ENCODE measurements around the gene PHF21A. TPM values are rescaled to one million over a fixed set of nuclear protein-coding genes. Genes with fewer than 3 reads are reported as not detected.

PHF21A gene
- total and polyA plus RNA-seq, 2 donors (not counting 3 experiments of a cell fraction or from before 2014, with no cell fraction given): 14.1 to 30.5 TPM

DNA sequence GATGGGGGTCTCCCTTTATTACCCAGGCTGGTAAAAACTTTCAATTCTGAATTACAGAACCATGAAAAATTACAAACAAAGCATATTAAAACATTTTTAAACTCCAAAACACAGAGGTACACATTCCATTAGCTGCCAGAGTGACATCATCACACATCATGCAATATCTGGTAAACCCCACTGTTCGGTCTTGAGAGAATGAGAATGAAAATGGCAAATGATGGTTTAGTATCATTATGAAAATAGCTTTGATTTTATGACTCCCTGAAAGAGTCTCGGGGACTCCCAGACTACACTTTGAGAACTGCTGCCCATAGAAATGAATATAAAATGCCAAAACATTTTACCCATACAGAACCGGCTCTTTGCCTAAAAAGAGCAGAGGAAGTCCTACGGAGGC, 180.0 kb downstream of the PHF21A start:
- no peak overlapping the region for H3K27ac ChIP-seq (ENCODE audit: insufficient read depth, low read depth, low read length)
- no TSS peak for BruUV-seq (replicated peaks)
- CTCF ChIA-PET: interaction anchor here (3.7 kb wide), 1 partner anchor 24 kb away, joined by 14 read pairs; no protein-coding TSS in a partner anchor
- dilution Hi-C loops (cut with MboI; ENCODE audit: extremely low pct_ligation_motif_present, low sequenced_read_pairs): no loop called here
- no peak for FAIRE-seq
- H3K9ac ChIP-seq (replicated peaks; ENCODE audit: extremely low read depth, insufficient read depth, low read length): no peak overlapping the region
- no peak overlapping the region for H3K4me3 ChIP-seq (replicated peaks in 1 of 3; ENCODE audit: insufficient read depth in 1 of 3, low read depth in 1 of 3, low read length in 3 of 3)
- H3K9me3 ChIP-seq (replicated peaks; ENCODE audit: control insufficient read depth, insufficient read depth, low read length): no peaks in the 10 kb centered on the region
- POLR2A ChIA-PET: no interaction called here
- H3K27me3 ChIP-seq (ENCODE audit: control insufficient read depth in 2 of 2, insufficient read depth in 2 of 2, low read length in 2 of 2): no peaks in the 10 kb centered on the region
- H4K20me1 ChIP-seq (replicated peaks; ENCODE audit: control insufficient read depth, extremely low read depth, insufficient read depth, low read length): no peaks in the 10 kb centered on the region
- H3K4me1 ChIP-seq (ENCODE audit: control insufficient read depth, extremely low read depth, insufficient read depth, low read length): no peaks in the 10 kb centered on the region
- H3K9me1 ChIP-seq (replicated peaks; ENCODE audit: control insufficient read depth, extremely low read depth, insufficient read depth, low read length): no peaks in the 10 kb centered on the region
- no peaks in the 10 kb centered on the region for H3K79me2 ChIP-seq (ENCODE audit: control insufficient read depth, insufficient read depth, low read length)
- no peak overlapping the region for H3K4me2 ChIP-seq (ENCODE audit: insufficient read depth, low read length)
- DNase-seq (ENCODE audit: low read depth, low spot score): no peak
- no peak overlapping the region for H2AFZ ChIP-seq (ENCODE audit: low read depth, low read length)
- H3K36me3 ChIP-seq (ENCODE audit: control insufficient read depth in 2 of 2, extremely low read depth in 1 of 2, insufficient read depth in 2 of 2, low read length in 2 of 2): peaks cover 0 to 19% of the 10 kb centered on the region in 2 experiments
- TF ChIP-seq CTCF (IDR thresholded peaks at IDR 0.05; ENCODE audit: extremely low read depth in 1 of 2, insufficient read depth in 1 of 2, low read depth in 1 of 2, low read length in 2 of 2) (no peak), GATA2 (IDR thresholded peaks at IDR 0.05; ENCODE audit: insufficient read depth, insufficient read length, low read depth, low read length) (no peak), POLR2A (IDR thresholded peaks at IDR 0.05; ENCODE audit: low read depth, low read length) (no peak), EZH2 (IDR thresholded peaks at IDR 0.05; ENCODE audit: borderline replicate concordance, low read depth, low read length, severe bottlenecking) (no peak), JUN (IDR thresholded peaks at IDR 0.05; ENCODE audit: borderline replicate concordance, insufficient read depth, insufficient read length, low read depth) (no peak), MYC (IDR thresholded peaks at IDR 0.05; ENCODE audit: low read depth, low read length) (no peak), FOS (IDR thresholded peaks at IDR 0.05; ENCODE audit: borderline replicate concordance, insufficient read depth, low read length) (no peak), POLR2AphosphoS5 (IDR thresholded peaks at IDR 0.05; ENCODE audit: insufficient read depth, low read depth, low read length) (no peak)
- TF ChIP-seq, protein P1, sequence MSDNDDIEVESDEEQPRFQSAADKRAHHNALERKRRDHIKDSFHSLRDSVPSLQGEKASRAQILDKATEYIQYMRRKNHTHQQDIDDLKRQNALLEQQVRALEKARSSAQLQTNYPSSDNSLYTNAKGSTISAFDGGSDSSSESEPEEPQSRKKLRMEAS (IDR thresholded peaks at IDR 0.05; ENCODE audit: insufficient read depth, insufficient read length): no peak
- intact Hi-C loops (cut with micrococcal nuclease): no loop called here

Measured in endothelial cell of umbilical vein (primary cell).